Ectodermal cell (in vitro differentiated cells): ENCODE data around the gene CCDC3.

Source experiments
- H3K27ac ChIP-seq: 2 replicates; pipeline ENCODE4 v1.7.0; 2013; ENCODE audit warnings: mild to moderate bottlenecking, low read depth, low read length; ENCODE audit not compliant: insufficient read depth, poor library complexity, severe bottlenecking
- H3K27me3 ChIP-seq: 2 replicates; pipeline ENCODE4 v1.7.0; 2013; ENCODE audit warnings: mild to moderate bottlenecking, low read length; ENCODE audit not compliant: insufficient read depth, control insufficient read depth, poor library complexity, severe bottlenecking
- H3K36me3 ChIP-seq: one replicate; pipeline ENCODE4 v1.7.0; 2013; ENCODE audit warnings: low read length; ENCODE audit not compliant: control insufficient read depth, insufficient read depth
- H3K4me1 ChIP-seq: one replicate; pipeline ENCODE4 v1.7.0; 2013; ENCODE audit warnings: low read length; ENCODE audit not compliant: control insufficient read depth, insufficient read depth
- H3K4me3 ChIP-seq: 2 replicates; pipeline ENCODE4 v1.7.0; 2013; ENCODE audit warnings: low read depth, low read length, control low read depth; ENCODE audit not compliant: insufficient read depth
- H3K9me3 ChIP-seq: 2 replicates; pipeline ENCODE4 v1.7.0; 2013; ENCODE audit warnings: mild to moderate bottlenecking, low read length, moderate library complexity; ENCODE audit not compliant: control insufficient read depth
- WGBS, 2 experiments: methylation state at CpG; one replicate each; pipeline ENCODE4 v1.1.7; 2013; ENCODE audit warnings: missing lambda C conversion rate in 2 of 2; 5-methylcytosine and 5-hydroxymethylcytosine counted together

CCDC3 gene

GRCh38 chr10:12902135-12902572 lies 99.4 kb downstream of the CCDC3 start:
- Histone ChIP-seq H3K36me3 (no peaks in the 10 kb centered on the region), H3K27me3 (no peaks in the 10 kb centered on the region), H3K9me3 (no peaks in the 10 kb centered on the region), H3K27ac (no peak overlapping the region), H3K4me1 (no peaks in the 10 kb centered on the region), H3K4me3 (no peak overlapping the region)
- 24 to 27% methylated on average over 2 of the region's 2 CpGs for WGBS, 2 experiments

- Histone ChIP-seq H3K36me3 (no peaks in the 10 kb centered on the region), H3K4me3 (no peak overlapping the region), H3K27ac (no peak overlapping the region), H3K27me3 (no peaks in the 10 kb centered on the region), H3K4me1 (no peaks in the 10 kb centered on the region), H3K9me3 (no peaks in the 10 kb centered on the region)
- WGBS, 2 experiments = 92 to 96% methylated on average over 7 of the region's 7 CpGs
Observed at GRCh38 chr10:12899546-12899945, 102.0 kb downstream of the CCDC3 start.

GRCh38 chr10:12898271-12898670 lies 103.2 kb downstream of the CCDC3 start:
- H3K36me3 ChIP-seq = no peaks in the 10 kb centered on the region
- no peak overlapping the region for H3K4me3 ChIP-seq
- 95 to 96% methylated on average over 24 of the region's 24 CpGs for WGBS, 2 experiments
- H3K9me3 ChIP-seq = no peaks in the 10 kb centered on the region
- no peaks in the 10 kb centered on the region for H3K27me3 ChIP-seq
- H3K4me1 ChIP-seq = no peaks in the 10 kb centered on the region
- no peak overlapping the region for H3K27ac ChIP-seq

DNA sequence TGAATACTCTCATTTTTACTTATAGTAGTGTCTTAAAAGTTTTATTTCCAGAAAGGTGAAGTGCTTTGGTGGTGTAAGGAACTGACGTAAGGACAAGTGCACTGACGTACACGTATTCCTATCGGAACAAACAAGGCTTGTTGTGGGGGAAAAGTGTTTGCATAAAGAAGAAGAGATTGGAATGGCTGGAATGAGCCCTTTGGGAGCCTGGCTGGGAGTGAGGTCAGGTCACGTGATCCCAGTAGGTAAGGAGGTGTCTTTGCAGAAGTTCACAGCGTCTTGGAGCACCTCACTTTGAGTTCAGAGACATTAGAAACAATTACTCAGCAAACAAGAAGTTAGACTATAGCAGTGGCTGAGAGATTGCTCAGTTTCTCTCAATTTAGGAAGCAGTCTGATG lies 104.2 kb downstream of the CCDC3 start:
- Histone ChIP-seq H3K27me3 (no peaks in the 10 kb centered on the region), H3K9me3 (peaks cover 1% of the 10 kb centered on the region), H3K27ac (no peak overlapping the region), H3K36me3 (no peaks in the 10 kb centered on the region), H3K4me3 (no peak overlapping the region), H3K4me1 (no peaks in the 10 kb centered on the region)
- 82 to 88% methylated on average over 6 of the region's 6 CpGs for WGBS, 2 experiments

DNA sequence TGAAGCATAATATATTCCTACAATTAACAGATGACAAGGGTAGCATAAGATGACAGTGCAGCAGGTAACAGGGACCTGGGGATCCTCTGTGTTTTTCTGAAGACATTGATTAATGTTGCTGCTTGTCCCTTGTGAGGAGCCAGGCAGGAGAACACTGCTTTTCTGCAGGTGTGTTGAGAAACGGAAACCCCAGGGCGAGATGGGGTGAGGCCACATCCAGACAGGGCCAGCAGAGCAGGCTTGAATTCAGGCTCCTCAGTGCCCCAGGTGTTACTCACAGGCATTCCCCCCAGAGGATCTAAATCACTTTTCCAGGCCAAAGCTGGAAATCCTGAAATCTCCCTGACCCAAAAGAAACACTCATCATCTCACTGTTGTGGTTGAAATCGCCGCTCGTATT lies 105.3 kb downstream of the CCDC3 start:
- Histone ChIP-seq H3K4me3 (no peak overlapping the region), H3K27me3 (no peaks in the 10 kb centered on the region), H3K4me1 (no peaks in the 10 kb centered on the region), H3K9me3 (peaks cover 6% of the 10 kb centered on the region), H3K27ac (no peak overlapping the region), H3K36me3 (no peaks in the 10 kb centered on the region)
- 95% methylated on average over 5 of the region's 5 CpGs for WGBS, 2 experiments

GRCh38 chr10:12892924-12893323 lies 108.6 kb downstream of the CCDC3 start:
- Histone ChIP-seq H3K27ac (no peak overlapping the region), H3K9me3 (peaks cover 6% of the 10 kb centered on the region), H3K4me3 (no peak overlapping the region), H3K27me3 (no peaks in the 10 kb centered on the region), H3K36me3 (no peaks in the 10 kb centered on the region), H3K4me1 (no peaks in the 10 kb centered on the region)

DNA sequence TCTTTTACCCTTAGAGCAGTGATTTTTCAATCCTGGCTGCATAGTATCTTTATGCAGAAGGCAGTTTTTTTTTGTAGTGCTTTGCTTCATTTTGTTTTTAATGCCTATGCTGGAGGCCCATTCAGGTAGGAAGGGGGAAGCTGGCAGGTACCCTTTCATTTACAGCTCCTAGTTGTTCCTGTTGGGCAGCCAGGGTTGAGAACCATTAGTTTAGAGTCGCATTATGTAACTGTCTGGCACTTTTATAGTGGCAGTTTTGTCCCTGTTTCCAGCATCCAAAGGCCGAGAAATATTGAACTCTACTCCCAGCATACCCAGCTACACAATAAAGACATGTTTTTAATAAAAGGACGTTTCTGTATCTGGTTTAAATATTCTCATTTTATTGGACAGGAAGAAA lies 110.6 kb downstream of the CCDC3 start:
- Histone ChIP-seq H3K27ac (no peak overlapping the region), H3K9me3 (peaks cover 6% of the 10 kb centered on the region), H3K4me3 (no peak overlapping the region), H3K4me1 (no peaks in the 10 kb centered on the region), H3K36me3 (no peaks in the 10 kb centered on the region), H3K27me3 (no peaks in the 10 kb centered on the region)
- WGBS, 2 experiments = 82 to 83% methylated on average over 3 of the region's 3 CpGs

DNA sequence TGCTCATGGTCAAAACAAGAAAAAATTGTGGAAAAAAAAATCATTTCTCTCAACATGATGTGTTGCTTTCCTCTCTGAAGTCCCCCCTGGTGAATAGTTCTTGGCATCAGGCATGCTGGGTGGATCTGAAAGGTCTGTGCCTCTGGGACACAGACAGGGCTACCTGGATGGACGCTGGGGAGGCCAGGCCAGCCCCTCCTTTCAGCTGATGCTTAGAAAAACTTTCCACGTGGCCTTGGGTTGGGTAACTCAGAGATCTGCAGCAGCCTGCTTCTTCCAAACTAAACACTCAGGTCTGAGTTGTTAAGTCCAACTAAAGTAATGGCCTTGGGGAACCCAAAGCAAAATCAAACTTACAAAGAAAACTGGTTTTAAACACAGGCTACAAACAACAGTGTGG lies 113.0 kb downstream of the CCDC3 start:
- Histone ChIP-seq H3K27ac (no peak overlapping the region), H3K4me1 (no peaks in the 10 kb centered on the region), H3K4me3 (no peak overlapping the region), H3K27me3 (no peaks in the 10 kb centered on the region), H3K36me3 (no peaks in the 10 kb centered on the region), H3K9me3 (peaks cover 6% of the 10 kb centered on the region)
- 90 to 94% methylated on average over 2 of the region's 2 CpGs for WGBS, 2 experiments

DNA sequence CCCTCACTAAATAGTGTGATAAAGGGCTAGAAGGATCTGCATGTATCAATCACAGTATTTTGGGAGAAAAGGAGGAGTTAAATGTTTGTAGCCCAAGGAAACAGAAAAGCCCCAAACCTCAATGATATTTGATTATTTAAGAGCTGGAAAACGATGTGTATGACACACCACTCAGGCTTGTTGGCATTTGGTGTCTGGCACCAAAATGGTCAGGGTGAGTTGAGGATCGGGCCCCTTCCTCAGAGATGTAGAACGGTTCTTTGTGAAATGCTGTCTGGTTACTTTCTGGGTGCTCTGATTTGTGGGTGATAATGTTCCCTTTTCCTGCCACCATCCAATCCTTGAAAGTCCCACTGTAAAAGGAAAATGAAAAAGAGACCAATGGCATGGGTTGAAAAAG lies 113.7 kb downstream of the CCDC3 start:
- Histone ChIP-seq H3K36me3 (no peaks in the 10 kb centered on the region), H3K4me3 (no peak overlapping the region), H3K4me1 (no peaks in the 10 kb centered on the region), H3K9me3 (peaks cover 6% of the 10 kb centered on the region), H3K27ac (no peak overlapping the region), H3K27me3 (no peaks in the 10 kb centered on the region)
- WGBS, 2 experiments = 84 to 93% methylated on average over 3 of the region's 3 CpGs

GRCh38 chr10:12884851-12885250 lies 116.7 kb downstream of the CCDC3 start:
- H3K27me3 ChIP-seq = no peaks in the 10 kb centered on the region
- H3K36me3 ChIP-seq = no peaks in the 10 kb centered on the region
- H3K4me1 ChIP-seq = no peaks in the 10 kb centered on the region
- 75 to 79% methylated on average over 6 of the region's 6 CpGs for WGBS, 2 experiments
- no peak overlapping the region for H3K4me3 ChIP-seq
- H3K27ac ChIP-seq = no peak overlapping the region
- no peaks in the 10 kb centered on the region for H3K9me3 ChIP-seq

GRCh38 chr10:12880423-12880822 lies 121.1 kb downstream of the CCDC3 start:
- no peaks in the 10 kb centered on the region for H3K27me3 ChIP-seq
- no peaks in the 10 kb centered on the region for H3K36me3 ChIP-seq
- no peaks in the 10 kb centered on the region for H3K4me1 ChIP-seq
- no peak overlapping the region for H3K27ac ChIP-seq
- H3K4me3 ChIP-seq = no peak overlapping the region
- H3K9me3 ChIP-seq = no peaks in the 10 kb centered on the region
